ENCODE data around the gene PTPN7.

DNA sequence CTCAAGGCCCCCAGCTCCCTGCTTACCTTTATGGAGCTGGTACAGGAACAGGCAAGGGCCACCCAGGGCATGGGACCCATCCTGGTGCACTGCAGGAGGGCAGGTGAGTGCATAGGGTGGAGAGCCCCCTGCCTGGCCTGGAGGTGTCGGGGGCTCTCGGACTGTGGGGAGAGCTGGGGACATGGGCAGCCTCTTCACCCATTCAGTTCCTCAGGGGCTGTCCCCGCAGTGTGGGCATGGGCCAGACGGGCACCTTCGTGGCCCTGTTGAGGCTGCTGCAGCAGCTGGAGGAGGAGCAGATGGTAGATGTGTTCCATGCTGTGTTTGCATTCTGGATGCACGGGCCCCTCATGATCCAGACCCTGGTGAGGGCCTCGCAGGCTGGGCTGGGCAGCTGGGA lies 25.9 kb upstream of the PTPN7 start:
- TF ChIP-seq, protein P1, sequence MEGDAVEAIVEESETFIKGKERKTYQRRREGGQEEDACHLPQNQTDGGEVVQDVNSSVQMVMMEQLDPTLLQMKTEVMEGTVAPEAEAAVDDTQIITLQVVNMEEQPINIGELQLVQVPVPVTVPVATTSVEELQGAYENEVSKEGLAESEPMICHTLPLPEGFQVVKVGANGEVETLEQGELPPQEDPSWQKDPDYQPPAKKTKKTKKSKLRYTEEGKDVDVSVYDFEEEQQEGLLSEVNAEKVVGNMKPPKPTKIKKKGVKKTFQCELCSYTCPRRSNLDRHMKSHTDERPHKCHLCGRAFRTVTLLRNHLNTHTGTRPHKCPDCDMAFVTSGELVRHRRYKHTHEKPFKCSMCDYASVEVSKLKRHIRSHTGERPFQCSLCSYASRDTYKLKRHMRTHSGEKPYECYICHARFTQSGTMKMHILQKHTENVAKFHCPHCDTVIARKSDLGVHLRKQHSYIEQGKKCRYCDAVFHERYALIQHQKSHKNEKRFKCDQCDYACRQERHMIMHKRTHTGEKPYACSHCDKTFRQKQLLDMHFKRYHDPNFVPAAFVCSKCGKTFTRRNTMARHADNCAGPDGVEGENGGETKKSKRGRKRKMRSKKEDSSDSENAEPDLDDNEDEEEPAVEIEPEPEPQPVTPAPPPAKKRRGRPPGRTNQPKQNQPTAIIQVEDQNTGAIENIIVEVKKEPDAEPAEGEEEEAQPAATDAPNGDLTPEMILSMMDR (conservative IDR thresholded peaks at IDR 0.05) = no peak
- TF ChIP-seq EZH2 (IDR thresholded peaks at IDR 0.05; ENCODE audit: low read depth) = no peak
